ENCODE data around the gene POU2AF2.

Gene POU2AF2

DNA sequence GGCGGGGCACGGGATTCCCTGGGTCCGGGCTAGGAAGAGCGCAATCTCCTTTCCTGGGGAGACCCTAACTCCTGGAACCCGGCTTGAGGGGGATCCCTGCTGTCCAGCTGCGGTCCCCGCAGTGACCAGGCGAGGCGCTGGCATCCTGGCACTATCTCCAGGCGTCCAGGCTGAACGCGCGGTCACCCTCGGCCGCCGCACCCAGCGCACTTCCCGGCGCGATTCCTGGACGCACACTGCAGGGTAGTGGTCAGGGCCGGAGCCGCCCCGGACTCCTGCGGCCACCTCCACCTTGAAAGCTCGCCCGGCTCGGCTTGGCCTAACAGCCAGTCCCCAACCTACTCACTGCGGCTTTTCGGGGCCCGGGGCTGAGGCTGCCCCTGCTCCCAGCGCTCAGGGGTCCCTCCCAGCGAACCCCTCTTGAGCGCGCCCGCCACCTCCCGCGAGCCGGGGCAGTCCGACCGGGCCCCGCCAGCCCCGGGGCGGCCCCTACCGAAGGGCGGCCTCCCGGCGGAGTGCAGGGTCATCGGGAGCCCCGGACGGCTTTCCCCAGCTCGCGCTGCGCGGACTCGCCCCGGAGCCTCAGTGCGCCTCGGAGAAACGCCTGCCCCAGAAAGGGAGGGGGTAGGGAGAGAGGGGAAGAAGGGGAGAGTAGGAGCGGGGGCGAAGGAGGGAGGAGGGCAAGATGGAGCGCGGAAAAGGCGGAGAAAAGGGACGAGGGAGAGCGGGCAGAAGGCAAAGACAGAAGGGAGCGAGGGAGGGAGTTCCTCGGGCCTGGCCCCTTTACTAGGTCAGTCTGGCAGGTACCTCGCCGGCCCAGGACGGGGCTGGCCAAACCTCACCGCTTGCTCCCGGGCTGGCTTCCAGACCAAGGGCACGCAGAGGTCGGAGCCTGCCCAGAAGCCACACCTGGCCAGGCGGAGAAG, 53.8 kb downstream of the POU2AF2 start (continued):
- TF ChIP-seq ZNF274 (IDR thresholded peaks at IDR 0.05; ENCODE audit: low read length) (no peak), ZNF274 (tag by site-specific recombination; IDR thresholded peaks at IDR 0.05; ENCODE audit: borderline replicate concordance) (no peak), HIC1 (tag by site-specific recombination; IDR thresholded peaks at IDR 0.05) (no peak), ZNF239 (tag by site-specific recombination; IDR thresholded peaks at IDR 0.05) (no peak), ZNF398 (tag by site-specific recombination; IDR thresholded peaks at IDR 0.05) (peak; percentile 78), ZNF530 (tag by site-specific recombination; IDR thresholded peaks at IDR 0.05; ENCODE audit: low read depth) (no peak), ZNF146 (tag by site-specific recombination; IDR thresholded peaks at IDR 0.05) (no peak)

GRCh38 chr11:111300569-111300968, 55.0 kb downstream of the POU2AF2 start:
- H3K27ac ChIP-seq (ENCODE audit: extremely low read depth, low read depth, low read length): no peak overlapping the region
- TF ChIP-seq ZBTB10 (tag by site-specific recombination; IDR thresholded peaks at IDR 0.05): no peak
- no peak for TF ChIP-seq ZNF169 (tag by site-specific recombination; IDR thresholded peaks at IDR 0.05)
- TF ChIP-seq ZBTB7A (tag by site-specific recombination; IDR thresholded peaks at IDR 0.05; ENCODE audit: low read depth): no peak
- TF ChIP-seq ZNF518A (tag by site-specific recombination; conservative IDR thresholded peaks at IDR 0.05; ENCODE audit: low read depth): no peak
- TF ChIP-seq, protein P1, sequence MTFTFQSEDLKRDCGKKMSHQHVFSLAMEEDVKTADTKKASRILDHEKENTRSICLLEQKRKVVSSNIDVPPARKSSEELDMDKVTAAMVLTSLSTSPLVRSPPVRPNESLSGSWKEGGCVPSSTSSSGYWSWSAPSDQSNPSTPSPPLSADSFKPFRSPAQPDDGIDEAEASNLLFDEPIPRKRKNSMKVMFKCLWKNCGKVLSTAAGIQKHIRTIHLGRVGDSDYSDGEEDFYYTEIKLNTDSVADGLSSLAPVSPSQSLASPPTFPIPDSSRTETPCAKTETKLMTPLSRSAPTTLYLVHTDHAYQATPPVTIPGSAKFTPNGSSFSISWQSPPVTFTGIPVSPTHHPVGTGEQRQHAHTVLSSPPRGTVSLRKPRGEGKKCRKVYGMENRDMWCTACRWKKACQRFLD (tag by site-specific recombination; IDR thresholded peaks at IDR 0.05): no peak
- TF ChIP-seq ZNF350 (tag by site-specific recombination; IDR thresholded peaks at IDR 0.05): no peak
- TF ChIP-seq ZNF184 (tag by site-specific recombination; IDR thresholded peaks at IDR 0.05): no peak
- CTCF ChIA-PET: no interaction called here
- no peaks in the 10 kb centered on the region for H3K9me3 ChIP-seq (ENCODE audit: control insufficient read depth, insufficient read depth, low read depth, low read length)
- POLR2A ChIA-PET: no interaction called here
- H3K4me3 ChIP-seq (ENCODE audit: low read depth, low read length): no peak overlapping the region
- H3K4me1 ChIP-seq (ENCODE audit: control insufficient read depth, insufficient read depth, low read length): no peaks in the 10 kb centered on the region
- no peaks in the 10 kb centered on the region for H3K36me3 ChIP-seq (ENCODE audit: control insufficient read depth in 2 of 2, insufficient read depth in 1 of 2, low read length in 2 of 2)

All from HEK293 (cell line).